ENCODE data around the gene ARID5A.

ARID5A gene

GRCh38 chr2:96534141-96534540, 2.4 kb upstream of the ARID5A start:
- Histone ChIP-seq H4K20me1 (ENCODE audit: insufficient read depth, low read length, poor library complexity, severe bottlenecking) (peaks cover 20% of the 10 kb centered on the region), H3K36me3 (ENCODE audit: insufficient read depth, low read length) (no peaks in the 10 kb centered on the region), H3K9me2 (replicated peaks; ENCODE audit: low read depth, low read length) (no peaks in the 10 kb centered on the region), H3F3A (ENCODE audit: low read depth) (no peaks in the 10 kb centered on the region), H3K9ac (ENCODE audit: low read depth, low read length, poor library complexity, severe bottlenecking) (no peak overlapping the region), H2AFZ (ENCODE audit: low read length) (no peak overlapping the region), H3K4me1 (ENCODE audit: insufficient read depth, low read length, poor library complexity, severe bottlenecking) (peaks cover 68% of the 10 kb centered on the region), H3K9me3 (ENCODE audit: insufficient read depth, low read depth, low read length) (no peaks in the 10 kb centered on the region), H3K4me2 (ENCODE audit: low read depth, low read length, poor library complexity, severe bottlenecking) (no peak overlapping the region), H3K27me3 (ENCODE audit: insufficient read depth, low read length, poor library complexity, severe bottlenecking) (no peaks in the 10 kb centered on the region), H3K4me3 (ENCODE audit: low read length, poor library complexity, severe bottlenecking) (no peak overlapping the region), H3K79me2 (ENCODE audit: insufficient read depth, low read length) (peaks cover 20% of the 10 kb centered on the region)
- no peak for TF ChIP-seq CTCF (conservative IDR thresholded peaks at IDR 0.05; ENCODE audit: low read length)
- no peak for TF ChIP-seq EZH2phosphoT487 (IDR thresholded peaks at IDR 0.05; ENCODE audit: borderline replicate concordance)

- no peak overlapping the region for H2AFZ ChIP-seq (ENCODE audit: low read length)
- H3K27me3 ChIP-seq (ENCODE audit: insufficient read depth, low read length, poor library complexity, severe bottlenecking) = no peaks in the 10 kb centered on the region
- peaks cover 26% of the 10 kb centered on the region for H4K20me1 ChIP-seq (ENCODE audit: insufficient read depth, low read length, poor library complexity, severe bottlenecking)
- H3K4me3 ChIP-seq (ENCODE audit: low read length, poor library complexity, severe bottlenecking) = no peak overlapping the region
- H3K9me3 ChIP-seq (ENCODE audit: insufficient read depth, low read depth, low read length) = no peaks in the 10 kb centered on the region
- H3K4me1 ChIP-seq (ENCODE audit: insufficient read depth, low read length, poor library complexity, severe bottlenecking) = peaks cover 67% of the 10 kb centered on the region
- H3K9ac ChIP-seq (ENCODE audit: low read depth, low read length, poor library complexity, severe bottlenecking) = no peak overlapping the region
- H3K4me2 ChIP-seq (ENCODE audit: low read depth, low read length, poor library complexity, severe bottlenecking) = no peak overlapping the region
- H3F3A ChIP-seq (ENCODE audit: low read depth) = no peaks in the 10 kb centered on the region
- no peaks in the 10 kb centered on the region for H3K36me3 ChIP-seq (ENCODE audit: insufficient read depth, low read length)
- no peaks in the 10 kb centered on the region for H3K9me2 ChIP-seq (replicated peaks; ENCODE audit: low read depth, low read length)
- TF ChIP-seq EZH2phosphoT487 (IDR thresholded peaks at IDR 0.05; ENCODE audit: borderline replicate concordance) (no peak), CTCF (conservative IDR thresholded peaks at IDR 0.05; ENCODE audit: low read length) (no peak)
- H3K79me2 ChIP-seq (ENCODE audit: insufficient read depth, low read length) = peaks cover 26% of the 10 kb centered on the region
Observed at GRCh38 chr2:96534701-96535181, 1.8 kb upstream of the ARID5A start.

GRCh38 chr2:96535331-96535730, 1.2 kb upstream of the ARID5A start:
- no peak overlapping the region for H3K4me3 ChIP-seq (ENCODE audit: low read length, poor library complexity, severe bottlenecking)
- H3K9me2 ChIP-seq (replicated peaks; ENCODE audit: low read depth, low read length) = no peaks in the 10 kb centered on the region
- no peaks in the 10 kb centered on the region for H3F3A ChIP-seq (ENCODE audit: low read depth)
- peaks cover 67% of the 10 kb centered on the region for H3K4me1 ChIP-seq (ENCODE audit: insufficient read depth, low read length, poor library complexity, severe bottlenecking)
- peaks cover 31% of the 10 kb centered on the region for H4K20me1 ChIP-seq (ENCODE audit: insufficient read depth, low read length, poor library complexity, severe bottlenecking)
- no peaks in the 10 kb centered on the region for H3K36me3 ChIP-seq (ENCODE audit: insufficient read depth, low read length)
- H3K9me3 ChIP-seq (ENCODE audit: insufficient read depth, low read depth, low read length) = no peaks in the 10 kb centered on the region
- no peak overlapping the region for H2AFZ ChIP-seq (ENCODE audit: low read length)
- TF ChIP-seq EZH2phosphoT487 (IDR thresholded peaks at IDR 0.05; ENCODE audit: borderline replicate concordance) (no peak), CTCF (conservative IDR thresholded peaks at IDR 0.05; ENCODE audit: low read length) (no peak)
- H3K27me3 ChIP-seq (ENCODE audit: insufficient read depth, low read length, poor library complexity, severe bottlenecking) = no peaks in the 10 kb centered on the region
- H3K9ac ChIP-seq (ENCODE audit: low read depth, low read length, poor library complexity, severe bottlenecking) = no peak overlapping the region
- peaks cover 31% of the 10 kb centered on the region for H3K79me2 ChIP-seq (ENCODE audit: insufficient read depth, low read length)
- H3K4me2 ChIP-seq (ENCODE audit: low read depth, low read length, poor library complexity, severe bottlenecking) = no peak overlapping the region
